HEK293 (cell line): Measurements from ENCODE around the gene RSRC2.

Experiments
- KLF1 ChIP-seq: fragments of 450-650 bp; formaldehyde crosslinking; IDR thresholded peaks from 2 replicates; pipeline ENCODE4 v1.5.1; 2016; ENCODE audit warnings: missing biosample characterization, missing genetic modification characterization
- KLF10 ChIP-seq: fragments of 450-650 bp; IDR thresholded peaks from 2 replicates; pipeline ENCODE4 v1.5.1; 2018; ENCODE audit warnings: missing biosample characterization, mild to moderate bottlenecking, missing genetic modification characterization
- KLF8 ChIP-seq: fragments of 450-650 bp; formaldehyde crosslinking; IDR thresholded peaks from 2 replicates; pipeline ENCODE4 v1.5.1; 2016; ENCODE audit warnings: missing biosample characterization, missing genetic modification characterization
- OVOL3 ChIP-seq: fragments of 450-650 bp; formaldehyde crosslinking; IDR thresholded peaks from 2 replicates; pipeline ENCODE4 v1.5.1; 2016; ENCODE audit warnings: missing biosample characterization, missing genetic modification characterization
- RBAK ChIP-seq: fragments of 450-650 bp; formaldehyde crosslinking; IDR thresholded peaks from 2 replicates; pipeline ENCODE4 v1.5.1; 2016; ENCODE audit warnings: missing biosample characterization, missing genetic modification characterization
- SALL2 ChIP-seq: fragments of 450-650 bp; formaldehyde crosslinking; IDR thresholded peaks from 2 replicates; pipeline ENCODE4 v1.5.0; 2017; ENCODE audit warnings: missing biosample characterization, mild to moderate bottlenecking, missing genetic modification characterization, borderline replicate concordance
- SP3 ChIP-seq: fragments of 450-650 bp; formaldehyde crosslinking; IDR thresholded peaks from 2 replicates; pipeline ENCODE4 v1.5.1; 2016; ENCODE audit warnings: missing biosample characterization, missing genetic modification characterization
- TRIM28 ChIP-seq: IDR thresholded peaks from 2 replicates; pipeline ENCODE4 v1.6.1; 2011; ENCODE audit warnings: low read length, control low read depth, borderline replicate concordance
- YY1 ChIP-seq: fragments of 450-650 bp; formaldehyde crosslinking; IDR thresholded peaks from 2 replicates; pipeline ENCODE4 v1.5.1; 2018; ENCODE audit warnings: missing biosample characterization, missing genetic modification characterization
- ZNF133 ChIP-seq: fragments of 450-650 bp; formaldehyde crosslinking; IDR thresholded peaks from 2 replicates; pipeline ENCODE4 v1.5.1; 2016; ENCODE audit warnings: missing biosample characterization, missing genetic modification characterization
- ZNF140 ChIP-seq: fragments of 450-650 bp; formaldehyde crosslinking; IDR thresholded peaks from 2 replicates; pipeline ENCODE4 v1.5.1; 2016; ENCODE audit warnings: missing biosample characterization, missing genetic modification characterization
- ZNF175 ChIP-seq: fragments of 450-650 bp; formaldehyde crosslinking; IDR thresholded peaks from 2 replicates; pipeline ENCODE4 v1.5.1; 2016; ENCODE audit warnings: missing biosample characterization, missing genetic modification characterization
- ZNF239 ChIP-seq: fragments of 450-650 bp; formaldehyde crosslinking; IDR thresholded peaks from 2 replicates; pipeline ENCODE4 v1.5.1; 2016; ENCODE audit warnings: missing biosample characterization, missing genetic modification characterization
- ZNF24 ChIP-seq: fragments of 450-650 bp; formaldehyde crosslinking; IDR thresholded peaks from 2 replicates; pipeline ENCODE4 v1.5.1; 2016; ENCODE audit warnings: missing biosample characterization, missing genetic modification characterization
- ZNF274 ChIP-seq, 2 experiments: fragments of 200-500 bp in 1 of 2; fragments of 450-650 bp in 1 of 2; sonication (Bioruptor generic) in 1 of 2; formaldehyde crosslinking in 1 of 2; IDR thresholded peaks; 2 replicates each; pipeline versions ENCODE4 v1.5.1 to v1.6.1; 2014 to 2016; ENCODE audit warnings: borderline replicate concordance in 1 of 2, inconsistent platforms in 1 of 2, low read length in 1 of 2, missing biosample characterization in 1 of 2, missing genetic modification characterization in 1 of 2
- ZNF302 ChIP-seq: fragments of 450-650 bp; formaldehyde crosslinking; IDR thresholded peaks from 2 replicates; pipeline ENCODE4 v1.5.1; 2016; ENCODE audit warnings: missing biosample characterization, missing genetic modification characterization, low read depth
- ZNF311 ChIP-seq: fragments of 450-650 bp; formaldehyde crosslinking; IDR thresholded peaks from 2 replicates; pipeline ENCODE4 v1.5.1; 2017; ENCODE audit warnings: missing biosample characterization, missing genetic modification characterization, borderline replicate concordance
- ZNF324 ChIP-seq: fragments of 450-650 bp; formaldehyde crosslinking; IDR thresholded peaks from 2 replicates; pipeline ENCODE4 v1.5.1; 2016; ENCODE audit warnings: missing biosample characterization, missing genetic modification characterization
- ZNF350 ChIP-seq: fragments of 450-650 bp; formaldehyde crosslinking; IDR thresholded peaks from 2 replicates; pipeline ENCODE4 v1.5.0; 2017; ENCODE audit warnings: missing biosample characterization, mild to moderate bottlenecking, missing genetic modification characterization
- ZNF37A ChIP-seq: fragments of 450-650 bp; IDR thresholded peaks from 2 replicates; pipeline ENCODE4 v1.5.1; 2018; ENCODE audit warnings: missing biosample characterization, missing genetic modification characterization
- ZNF48 ChIP-seq: fragments of 450-650 bp; formaldehyde crosslinking; IDR thresholded peaks from 2 replicates; pipeline ENCODE4 v1.5.1; 2016; ENCODE audit warnings: missing biosample characterization, missing genetic modification characterization
- ZNF596 ChIP-seq: fragments of 450-650 bp; IDR thresholded peaks from 2 replicates; pipeline ENCODE4 v1.5.0; 2018; ENCODE audit warnings: missing biosample characterization, mild to moderate bottlenecking, missing genetic modification characterization, moderate library complexity
- ZNF670 ChIP-seq: fragments of 450-650 bp; formaldehyde crosslinking; IDR thresholded peaks from 2 replicates; pipeline ENCODE4 v1.5.1; 2016; ENCODE audit warnings: missing biosample characterization, missing genetic modification characterization, low read depth
- TF ChIP-seq, protein P1 (sequence below): fragments of 450-650 bp; formaldehyde crosslinking; IDR thresholded peaks from 2 replicates; pipeline ENCODE4 v1.5.1; 2016; ENCODE audit warnings: missing biosample characterization, missing genetic modification characterization, low read depth
- TF ChIP-seq, protein P2 (sequence below): fragments of 450-650 bp; IDR thresholded peaks from 2 replicates; pipeline ENCODE4 v1.5.1; 2018; ENCODE audit warnings: missing biosample characterization, missing genetic modification characterization
- TF ChIP-seq, protein P3 (sequence below): fragments of 450-650 bp; formaldehyde crosslinking; IDR thresholded peaks from 2 replicates; pipeline ENCODE4 v1.5.1; 2016; ENCODE audit warnings: missing biosample characterization, missing genetic modification characterization
- TF ChIP-seq, protein P4 (sequence below): IDR thresholded peaks from 2 replicates; pipeline ENCODE4 v1.6.1; 2011; ENCODE audit warnings: mild to moderate bottlenecking, low read depth, low read length, borderline replicate concordance
- TF ChIP-seq, protein P5 (sequence below): fragments of 450-650 bp; formaldehyde crosslinking; IDR thresholded peaks from 2 replicates; pipeline ENCODE4 v1.5.1; 2016; ENCODE audit warnings: missing biosample characterization, missing genetic modification characterization
- TF ChIP-seq, protein P6 (sequence below): fragments of 450-650 bp; formaldehyde crosslinking; IDR thresholded peaks from 2 replicates; pipeline ENCODE4 v1.5.1; 2016; ENCODE audit warnings: missing biosample characterization, missing genetic modification characterization
- TF ChIP-seq, protein P7 (sequence below): fragments of 450-650 bp; formaldehyde crosslinking; IDR thresholded peaks from 2 replicates; pipeline ENCODE4 v1.5.1; 2016; ENCODE audit warnings: missing biosample characterization, missing genetic modification characterization

The RSRC2 gene

DNA sequence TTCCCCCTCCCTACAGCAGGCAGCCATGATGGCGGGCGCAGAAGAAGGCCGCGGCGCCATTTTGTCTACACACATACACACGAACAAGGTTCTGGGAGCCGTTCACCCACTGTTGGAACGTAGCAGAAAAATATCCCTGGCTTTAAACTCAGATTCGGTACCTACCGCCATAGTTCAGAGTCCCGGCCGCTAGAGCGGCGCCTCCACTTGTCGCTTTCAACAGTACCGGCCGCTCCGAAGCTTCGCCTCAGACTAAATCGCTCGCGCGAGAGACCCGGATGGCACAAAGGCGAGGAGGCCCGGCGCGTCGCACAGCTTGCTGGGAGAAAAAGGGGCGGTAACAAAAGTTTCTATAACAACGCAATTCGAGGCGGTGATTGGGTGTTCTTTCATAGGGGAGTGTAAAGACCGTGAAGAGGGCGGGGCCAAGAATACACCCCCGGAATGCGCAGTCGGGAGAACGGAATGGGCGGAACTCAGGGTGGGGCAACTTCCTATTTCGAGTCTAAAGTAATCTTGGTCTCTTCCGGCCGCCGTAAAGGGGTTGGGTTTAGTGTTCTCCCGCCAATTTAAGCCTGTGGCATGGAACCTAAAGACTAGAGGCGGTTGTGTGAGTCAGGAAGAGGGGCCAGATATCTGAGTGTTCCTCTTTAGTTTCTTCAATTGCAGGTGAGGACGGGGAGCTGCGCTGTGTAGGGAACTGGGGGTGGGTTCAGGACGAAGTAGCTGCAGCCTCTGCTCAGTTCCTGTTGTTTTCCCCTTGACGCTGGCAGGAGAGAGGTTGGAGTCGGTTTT lies at the start of gene RSRC2, which contains the start of gene KNTC1 (continued):
- TF ChIP-seq, protein P1, sequence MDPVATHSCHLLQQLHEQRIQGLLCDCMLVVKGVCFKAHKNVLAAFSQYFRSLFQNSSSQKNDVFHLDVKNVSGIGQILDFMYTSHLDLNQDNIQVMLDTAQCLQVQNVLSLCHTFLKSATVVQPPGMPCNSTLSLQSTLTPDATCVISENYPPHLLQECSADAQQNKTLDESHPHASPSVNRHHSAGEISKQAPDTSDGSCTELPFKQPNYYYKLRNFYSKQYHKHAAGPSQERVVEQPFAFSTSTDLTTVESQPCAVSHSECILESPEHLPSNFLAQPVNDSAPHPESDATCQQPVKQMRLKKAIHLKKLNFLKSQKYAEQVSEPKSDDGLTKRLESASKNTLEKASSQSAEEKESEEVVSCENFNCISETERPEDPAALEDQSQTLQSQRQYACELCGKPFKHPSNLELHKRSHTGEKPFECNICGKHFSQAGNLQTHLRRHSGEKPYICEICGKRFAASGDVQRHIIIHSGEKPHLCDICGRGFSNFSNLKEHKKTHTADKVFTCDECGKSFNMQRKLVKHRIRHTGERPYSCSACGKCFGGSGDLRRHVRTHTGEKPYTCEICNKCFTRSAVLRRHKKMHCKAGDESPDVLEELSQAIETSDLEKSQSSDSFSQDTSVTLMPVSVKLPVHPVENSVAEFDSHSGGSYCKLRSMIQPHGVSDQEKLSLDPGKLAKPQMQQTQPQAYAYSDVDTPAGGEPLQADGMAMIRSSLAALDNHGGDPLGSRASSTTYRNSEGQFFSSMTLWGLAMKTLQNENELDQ: no peak
- TF ChIP-seq, protein P2, sequence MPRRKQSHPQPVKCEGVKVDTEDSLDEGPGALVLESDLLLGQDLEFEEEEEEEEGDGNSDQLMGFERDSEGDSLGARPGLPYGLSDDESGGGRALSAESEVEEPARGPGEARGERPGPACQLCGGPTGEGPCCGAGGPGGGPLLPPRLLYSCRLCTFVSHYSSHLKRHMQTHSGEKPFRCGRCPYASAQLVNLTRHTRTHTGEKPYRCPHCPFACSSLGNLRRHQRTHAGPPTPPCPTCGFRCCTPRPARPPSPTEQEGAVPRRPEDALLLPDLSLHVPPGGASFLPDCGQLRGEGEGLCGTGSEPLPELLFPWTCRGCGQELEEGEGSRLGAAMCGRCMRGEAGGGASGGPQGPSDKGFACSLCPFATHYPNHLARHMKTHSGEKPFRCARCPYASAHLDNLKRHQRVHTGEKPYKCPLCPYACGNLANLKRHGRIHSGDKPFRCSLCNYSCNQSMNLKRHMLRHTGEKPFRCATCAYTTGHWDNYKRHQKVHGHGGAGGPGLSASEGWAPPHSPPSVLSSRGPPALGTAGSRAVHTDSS: no peak
- TF ChIP-seq ZNF302 (no peak), ZNF175 (tag by site-specific recombination) (no peak), ZNF670 (tag by site-specific recombination) (no peak), ZNF140 (no peak), KLF1 (peak; percentile 92), RBAK (no peak), TRIM28 (0 out of 2 replicates have a peak, but pooled peaks have one; percentile 24), ZNF133 (tag by site-specific recombination) (no peak), SALL2 (tag by site-specific recombination) (no peak), ZNF350 (tag by site-specific recombination) (no peak), YY1 (peak; percentile 99), KLF8 (tag by site-specific recombination) (peak; percentile 98), ZNF274 (IDR thresholded peaks at IDR 0.05; ENCODE audit: low read length) (no peak), ZNF274 (tag by site-specific recombination; IDR thresholded peaks at IDR 0.05; ENCODE audit: borderline replicate concordance) (no peak), OVOL3 (tag by site-specific recombination) (no peak), ZNF311 (tag by site-specific recombination) (no peak), SP3 (tag by site-specific recombination) (peak; percentile 96), ZNF239 (tag by site-specific recombination) (no peak), ZNF324 (tag by site-specific recombination) (peak; percentile 78), ZNF37A (tag by site-specific recombination) (no peak), ZNF24 (peak; percentile 68), KLF10 (tag by site-specific recombination) (peak; percentile 92), ZNF596 (tag by site-specific recombination) (no peak), ZNF48 (tag by site-specific recombination) (no peak)
- TF ChIP-seq, protein P3, sequence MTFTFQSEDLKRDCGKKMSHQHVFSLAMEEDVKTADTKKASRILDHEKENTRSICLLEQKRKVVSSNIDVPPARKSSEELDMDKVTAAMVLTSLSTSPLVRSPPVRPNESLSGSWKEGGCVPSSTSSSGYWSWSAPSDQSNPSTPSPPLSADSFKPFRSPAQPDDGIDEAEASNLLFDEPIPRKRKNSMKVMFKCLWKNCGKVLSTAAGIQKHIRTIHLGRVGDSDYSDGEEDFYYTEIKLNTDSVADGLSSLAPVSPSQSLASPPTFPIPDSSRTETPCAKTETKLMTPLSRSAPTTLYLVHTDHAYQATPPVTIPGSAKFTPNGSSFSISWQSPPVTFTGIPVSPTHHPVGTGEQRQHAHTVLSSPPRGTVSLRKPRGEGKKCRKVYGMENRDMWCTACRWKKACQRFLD: no peak
- TF ChIP-seq, protein P4, sequence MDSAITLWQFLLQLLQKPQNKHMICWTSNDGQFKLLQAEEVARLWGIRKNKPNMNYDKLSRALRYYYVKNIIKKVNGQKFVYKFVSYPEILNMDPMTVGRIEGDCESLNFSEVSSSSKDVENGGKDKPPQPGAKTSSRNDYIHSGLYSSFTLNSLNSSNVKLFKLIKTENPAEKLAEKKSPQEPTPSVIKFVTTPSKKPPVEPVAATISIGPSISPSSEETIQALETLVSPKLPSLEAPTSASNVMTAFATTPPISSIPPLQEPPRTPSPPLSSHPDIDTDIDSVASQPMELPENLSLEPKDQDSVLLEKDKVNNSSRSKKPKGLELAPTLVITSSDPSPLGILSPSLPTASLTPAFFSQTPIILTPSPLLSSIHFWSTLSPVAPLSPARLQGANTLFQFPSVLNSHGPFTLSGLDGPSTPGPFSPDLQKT: 0 out of 2 replicates have a peak, but pooled peaks have one; percentile 43
- TF ChIP-seq, protein P5, sequence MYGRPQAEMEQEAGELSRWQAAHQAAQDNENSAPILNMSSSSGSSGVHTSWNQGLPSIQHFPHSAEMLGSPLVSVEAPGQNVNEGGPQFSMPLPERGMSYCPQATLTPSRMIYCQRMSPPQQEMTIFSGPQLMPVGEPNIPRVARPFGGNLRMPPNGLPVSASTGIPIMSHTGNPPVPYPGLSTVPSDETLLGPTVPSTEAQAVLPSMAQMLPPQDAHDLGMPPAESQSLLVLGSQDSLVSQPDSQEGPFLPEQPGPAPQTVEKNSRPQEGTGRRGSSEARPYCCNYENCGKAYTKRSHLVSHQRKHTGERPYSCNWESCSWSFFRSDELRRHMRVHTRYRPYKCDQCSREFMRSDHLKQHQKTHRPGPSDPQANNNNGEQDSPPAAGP (tag by site-specific recombination): peak; percentile 50
- TF ChIP-seq, protein P6, sequence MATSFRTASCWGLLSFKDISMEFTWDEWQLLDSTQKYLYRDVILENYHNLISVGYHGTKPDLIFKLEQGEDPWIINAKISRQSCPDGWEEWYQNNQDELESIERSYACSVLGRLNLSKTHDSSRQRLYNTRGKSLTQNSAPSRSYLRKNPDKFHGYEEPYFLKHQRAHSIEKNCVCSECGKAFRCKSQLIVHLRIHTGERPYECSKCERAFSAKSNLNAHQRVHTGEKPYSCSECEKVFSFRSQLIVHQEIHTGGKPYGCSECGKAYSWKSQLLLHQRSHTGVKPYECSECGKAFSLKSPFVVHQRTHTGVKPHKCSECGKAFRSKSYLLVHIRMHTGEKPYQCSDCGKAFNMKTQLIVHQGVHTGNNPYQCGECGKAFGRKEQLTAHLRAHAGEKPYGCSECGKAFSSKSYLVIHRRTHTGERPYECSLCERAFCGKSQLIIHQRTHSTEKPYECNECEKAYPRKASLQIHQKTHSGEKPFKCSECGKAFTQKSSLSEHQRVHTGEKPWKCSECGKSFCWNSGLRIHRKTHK (tag by site-specific recombination): no peak
- TF ChIP-seq, protein P7, sequence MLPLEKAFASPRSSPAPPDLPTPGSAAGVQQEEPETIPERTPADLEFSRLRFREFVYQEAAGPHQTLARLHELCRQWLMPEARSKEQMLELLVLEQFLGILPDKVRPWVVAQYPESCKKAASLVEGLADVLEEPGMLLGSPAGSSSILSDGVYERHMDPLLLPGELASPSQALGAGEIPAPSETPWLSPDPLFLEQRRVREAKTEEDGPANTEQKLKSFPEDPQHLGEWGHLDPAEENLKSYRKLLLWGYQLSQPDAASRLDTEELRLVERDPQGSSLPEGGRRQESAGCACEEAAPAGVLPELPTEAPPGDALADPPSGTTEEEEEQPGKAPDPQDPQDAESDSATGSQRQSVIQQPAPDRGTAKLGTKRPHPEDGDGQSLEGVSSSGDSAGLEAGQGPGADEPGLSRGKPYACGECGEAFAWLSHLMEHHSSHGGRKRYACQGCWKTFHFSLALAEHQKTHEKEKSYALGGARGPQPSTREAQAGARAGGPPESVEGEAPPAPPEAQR (tag by site-specific recombination): no peak
